GM10248 (cell line): ENCODE data around the gene MAP4K4.

Source experiments
- CTCF ChIA-PET: fragments of 300-600 bp; sonication (Branson Sonifier 250); formaldehyde crosslinking; extraction: SDS; loops from one replicate; lab custom pipeline; 2021; ENCODE audit warnings: antibody characterized with exemption; lab: Yijun Ruan, JAX
- POLR2A ChIA-PET: fragments of 350-650 bp; sonication (Branson Sonifier 250); formaldehyde crosslinking; extraction: SDS; loops from one replicate; lab custom pipeline; 2020; ENCODE audit warnings: antibody characterized with exemption; lab: Yijun Ruan, JAX
- DNase-seq: peaks from one replicate; pipeline ENCODE4 v3.0.0; 2012; ENCODE audit errors: extremely low spot score
- TF ChIP-seq, protein P1 (sequence below): IDR thresholded peaks from 2 replicates; pipeline ENCODE4 v1.5.1; 2012; ENCODE audit warnings: mild to moderate bottlenecking, low read depth; ENCODE audit errors: extremely low read depth, missing control alignments, control extremely low read depth

Gene MAP4K4

DNA sequence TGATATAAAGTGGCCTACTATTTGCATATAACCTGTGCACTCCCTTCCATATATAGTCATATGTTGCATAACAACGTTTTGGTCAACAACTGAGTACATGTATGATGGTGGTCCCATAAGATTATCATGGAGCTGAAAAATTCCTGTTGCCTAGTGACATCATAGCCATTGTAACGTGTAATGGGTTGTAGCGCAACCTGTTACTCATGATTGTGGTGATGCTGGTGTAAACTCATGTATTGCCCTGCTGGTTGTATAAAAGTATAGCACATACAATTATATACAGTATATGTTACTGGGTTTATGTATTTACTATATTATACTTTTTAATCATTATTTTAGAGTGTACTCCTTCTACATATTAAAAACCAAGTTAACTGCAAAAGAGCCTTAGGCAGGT is 149.5 kb downstream of the MAP4K4 start:
- ChIA-PET CTCF (interaction anchor here (1.0 to 1.8 kb wide), 9 partner anchors 8 to 429 kb away, joined by 3 to 6 read pairs (median 4); no protein-coding TSS in a partner anchor), POLR2A (no interaction called here)

DNA sequence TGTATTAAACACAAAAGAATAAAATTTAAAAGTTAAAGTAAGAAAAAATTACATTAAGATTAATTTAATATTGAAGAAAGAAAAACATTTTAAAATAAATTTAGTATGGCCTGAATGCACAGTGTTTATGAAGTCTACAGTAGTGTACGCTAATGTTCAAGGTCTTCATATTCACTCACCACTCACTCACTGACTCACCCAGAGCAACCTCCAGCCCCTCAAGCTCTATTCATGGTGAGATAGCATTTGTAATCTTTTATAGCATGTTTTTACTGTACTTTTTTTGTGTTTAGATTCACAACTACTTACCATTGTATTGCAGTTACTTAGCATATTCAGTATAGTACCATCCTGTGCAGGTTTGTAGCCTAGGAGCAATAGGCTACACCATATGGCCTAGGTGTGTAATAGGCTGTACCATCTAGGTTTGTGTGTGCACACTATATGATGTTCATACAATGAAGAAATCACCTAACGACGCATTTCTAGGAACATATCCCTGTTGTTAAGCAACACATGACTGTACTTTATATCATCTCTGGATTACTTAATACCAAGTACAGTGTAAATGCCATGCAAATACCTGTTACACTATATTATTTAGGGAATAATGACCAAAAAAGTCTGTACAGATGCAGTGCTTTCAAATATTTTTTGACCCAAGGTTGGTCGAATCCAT is 150.3 kb downstream of the MAP4K4 start:
- ChIA-PET POLR2A (no interaction called here), CTCF (interaction anchor here (1.1 to 1.8 kb wide), 4 partner anchors 11 to 36 kb away, joined by 3 to 6 read pairs (median 4); no protein-coding TSS in a partner anchor)
- DNase-seq, result no peak
- TF ChIP-seq, protein P1, sequence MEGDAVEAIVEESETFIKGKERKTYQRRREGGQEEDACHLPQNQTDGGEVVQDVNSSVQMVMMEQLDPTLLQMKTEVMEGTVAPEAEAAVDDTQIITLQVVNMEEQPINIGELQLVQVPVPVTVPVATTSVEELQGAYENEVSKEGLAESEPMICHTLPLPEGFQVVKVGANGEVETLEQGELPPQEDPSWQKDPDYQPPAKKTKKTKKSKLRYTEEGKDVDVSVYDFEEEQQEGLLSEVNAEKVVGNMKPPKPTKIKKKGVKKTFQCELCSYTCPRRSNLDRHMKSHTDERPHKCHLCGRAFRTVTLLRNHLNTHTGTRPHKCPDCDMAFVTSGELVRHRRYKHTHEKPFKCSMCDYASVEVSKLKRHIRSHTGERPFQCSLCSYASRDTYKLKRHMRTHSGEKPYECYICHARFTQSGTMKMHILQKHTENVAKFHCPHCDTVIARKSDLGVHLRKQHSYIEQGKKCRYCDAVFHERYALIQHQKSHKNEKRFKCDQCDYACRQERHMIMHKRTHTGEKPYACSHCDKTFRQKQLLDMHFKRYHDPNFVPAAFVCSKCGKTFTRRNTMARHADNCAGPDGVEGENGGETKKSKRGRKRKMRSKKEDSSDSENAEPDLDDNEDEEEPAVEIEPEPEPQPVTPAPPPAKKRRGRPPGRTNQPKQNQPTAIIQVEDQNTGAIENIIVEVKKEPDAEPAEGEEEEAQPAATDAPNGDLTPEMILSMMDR, result no peak

More for the DNA sequence above, 149.5 kb downstream of the MAP4K4 start:
- DNase-seq, result no peak
- TF ChIP-seq, protein P1, result no peak

DNA sequence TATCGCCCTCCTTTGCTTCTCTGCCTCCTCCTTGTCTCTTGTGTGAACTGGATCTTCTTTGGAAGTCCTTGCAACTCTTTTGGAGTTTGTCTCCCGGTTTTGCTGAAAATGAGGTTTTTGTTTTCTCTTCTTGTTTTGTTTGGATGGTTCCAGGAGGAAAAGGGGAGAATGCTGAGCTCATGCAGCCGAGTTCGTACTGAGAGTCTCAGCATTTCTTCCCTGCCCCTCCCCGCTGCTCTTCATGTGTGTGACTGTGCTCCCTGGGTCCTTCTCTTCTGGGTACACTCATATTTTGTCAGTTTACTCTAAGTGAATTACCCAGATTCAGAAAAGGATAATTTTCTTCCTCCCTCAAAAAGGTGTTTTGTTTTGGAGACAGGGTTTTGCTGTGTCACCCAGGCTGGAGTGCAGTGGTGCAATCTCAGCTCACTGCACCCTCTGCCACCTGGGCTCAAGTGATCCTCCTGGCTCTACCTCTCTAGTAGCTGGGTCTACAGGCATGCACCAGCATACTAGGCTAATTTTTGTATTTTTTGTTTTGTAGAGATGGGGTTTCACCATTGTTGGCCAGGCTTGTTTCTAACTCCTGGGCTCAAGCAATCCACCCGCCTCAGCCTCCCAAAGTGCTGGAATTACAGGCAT is 151.4 kb downstream of the MAP4K4 start:
- CTCF ChIA-PET, result interaction anchor here (1.3 to 2.9 kb wide), 2 partner anchors 11 to 27 kb away, joined by 3 to 7 read pairs; no protein-coding TSS in a partner anchor
- TF ChIP-seq, protein P1, result no peak
- POLR2A ChIA-PET, result no interaction called here
- no peak for DNase-seq

DNA sequence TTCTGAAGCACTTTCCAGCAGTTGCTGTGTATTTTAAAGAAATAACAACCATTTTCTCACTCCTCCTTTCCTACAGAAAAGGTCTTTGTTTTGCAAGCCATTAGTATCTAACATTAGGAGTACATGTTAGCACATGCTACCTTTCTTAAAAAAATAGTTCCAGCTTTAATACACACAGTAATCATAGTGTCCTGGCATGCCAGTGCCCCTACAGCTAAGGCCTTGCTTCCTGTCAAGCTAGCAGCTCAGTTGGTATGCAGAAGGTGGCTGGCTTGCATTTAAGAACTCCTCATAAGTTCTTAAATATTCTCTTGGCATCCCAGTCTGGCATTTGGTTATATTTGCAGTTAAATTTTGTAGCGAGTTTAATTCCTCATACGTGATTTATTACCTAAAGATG is 152.9 kb downstream of the MAP4K4 start:
- ChIA-PET POLR2A (no interaction called here), CTCF (interaction anchor here (1.2 to 2.9 kb wide), 2 partner anchors 9 to 19 kb away, joined by 4 to 7 read pairs; no protein-coding TSS in a partner anchor)
- DNase-seq, result no peak
- TF ChIP-seq, protein P1, result no peak

DNA sequence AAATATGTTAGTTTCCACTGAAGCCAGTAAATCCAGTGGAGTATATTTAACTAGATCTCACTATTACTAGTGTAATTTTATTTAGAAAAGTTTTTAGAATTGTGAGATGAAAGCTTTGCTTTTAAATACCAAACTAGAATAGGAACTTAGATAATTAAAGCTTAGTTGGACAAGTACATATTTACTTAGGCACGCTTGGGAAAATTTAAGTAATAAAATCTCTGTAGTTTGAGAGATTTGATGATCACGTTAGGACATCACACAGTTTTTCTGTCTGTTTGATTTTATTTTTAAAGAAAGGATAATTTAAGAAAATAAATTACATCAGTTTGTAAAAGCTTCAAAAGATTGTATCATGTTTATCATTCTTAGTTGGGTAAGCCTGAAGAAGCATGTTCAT is 153.5 kb downstream of the MAP4K4 start:
- TF ChIP-seq, protein P1, result no peak
- ChIA-PET POLR2A (no interaction called here), CTCF (interaction anchor here (0.6 to 2.9 kb wide), 5 partner anchors 9 to 27 kb away, joined by 3 to 7 read pairs (median 4); no protein-coding TSS in a partner anchor)
- DNase-seq, result no peak

DNA sequence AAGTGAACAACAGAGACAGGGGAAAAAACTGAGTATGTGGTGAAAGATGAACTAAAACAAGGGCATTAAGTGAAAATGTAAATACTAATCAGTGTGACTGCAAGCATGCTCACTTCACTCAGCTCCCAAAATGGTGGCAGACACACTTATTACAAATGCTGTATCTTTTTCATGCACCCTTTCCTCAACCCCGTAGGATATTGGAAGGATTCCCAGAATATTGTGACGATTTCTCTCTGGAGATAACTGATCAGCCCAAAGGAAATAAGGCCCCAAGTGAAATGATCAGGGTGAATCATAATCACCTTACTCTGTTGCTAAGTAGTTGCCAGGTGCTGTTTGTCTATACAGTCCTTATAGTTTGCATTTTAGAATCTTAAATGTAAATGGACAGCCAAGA is 155.3 kb downstream of the MAP4K4 start:
- ChIA-PET CTCF (interaction anchor here (2.7 kb wide), 1 partner anchor 13 kb away, joined by 7 read pairs; no protein-coding TSS in a partner anchor), POLR2A (no interaction called here)
- DNase-seq, result no peak
- TF ChIP-seq, protein P1, result no peak
